RWPE2 (cell line): ENCODE results near the gene NF1.

Source experiments
- ATAC-seq: fragments of 200-7000 bp; cut with Tn5 transposase; 3 replicates; pipeline ENCODE4 v1.9.1; 2021; ENCODE audit warnings: low read depth
- DNase-seq: peaks from one replicate; pipeline ENCODE4 v3.0.0-alpha.2; 2020; ENCODE audit warnings: low spot score
- H3K27ac ChIP-seq: fragments of 450-650 bp; 2 replicates; pipeline ENCODE4 v1.5.1; 2017; ENCODE audit warnings: mild to moderate bottlenecking; ENCODE audit not compliant: poor library complexity, severe bottlenecking
- H3K27me3 ChIP-seq: fragments of 250-450 bp; sonication (Bioruptor Pico); 2 replicates; pipeline ENCODE4 v1.5.1; 2021; ENCODE audit warnings: mild to moderate bottlenecking, moderate library complexity; ENCODE audit not compliant: insufficient read depth, poor library complexity, severe bottlenecking
- H3K36me3 ChIP-seq: fragments of 250-450 bp; sonication (Bioruptor Pico); 2 replicates; pipeline ENCODE4 v1.5.1; 2020; ENCODE audit warnings: low read depth, mild to moderate bottlenecking, moderate library complexity
- H3K4me1 ChIP-seq: fragments of 250-450 bp; sonication (Bioruptor Pico); 2 replicates; pipeline ENCODE4 v1.5.1; 2021; ENCODE audit warnings: mild to moderate bottlenecking, moderate library complexity; ENCODE audit not compliant: insufficient read depth, poor library complexity, severe bottlenecking
- H3K4me3 ChIP-seq: fragments of 250-450 bp; sonication (Bioruptor Pico); 2 replicates; pipeline ENCODE4 v1.5.1; 2021; ENCODE audit warnings: mild to moderate bottlenecking, moderate library complexity; ENCODE audit not compliant: severe bottlenecking
- H3K9me3 ChIP-seq: fragments of 250-450 bp; sonication (Bioruptor Pico); 2 replicates; pipeline ENCODE4 v1.5.1; 2021; ENCODE audit warnings: mild to moderate bottlenecking, moderate library complexity; ENCODE audit not compliant: severe bottlenecking
- CTCF ChIP-seq: fragments of 450-650 bp; IDR thresholded peaks from one replicate; pipeline ENCODE4 v1.5.1; 2017; ENCODE audit warnings: mild to moderate bottlenecking, moderate library complexity; ENCODE audit not compliant: poor library complexity, severe bottlenecking

Gene NF1

GRCh38 chr17:31366088-31366487 lies 271.3 kb downstream of the NF1 start:
- TF ChIP-seq CTCF, result no peak
- Histone ChIP-seq H3K36me3 (peaks cover 33% of the 10 kb centered on the region), H3K4me1 (no peaks in the 10 kb centered on the region), H3K27me3 (no peaks in the 10 kb centered on the region), H3K9me3 (no peaks in the 10 kb centered on the region), H3K4me3 (no peak overlapping the region), H3K27ac (no peak overlapping the region)
- ATAC-seq (no peak), DNase-seq (no peak)

GRCh38 chr17:31369266-31369665 lies 274.5 kb downstream of the NF1 start:
- H3K9me3 ChIP-seq, result no peaks in the 10 kb centered on the region
- TF ChIP-seq CTCF, result no peak
- no peak overlapping the region for H3K4me3 ChIP-seq
- H3K4me1 ChIP-seq, result peaks cover 3% of the 10 kb centered on the region
- ATAC-seq (no peak), DNase-seq (no peak)
- H3K27ac ChIP-seq, result no peak overlapping the region
- H3K36me3 ChIP-seq, result peaks cover 31% of the 10 kb centered on the region
- H3K27me3 ChIP-seq, result no peaks in the 10 kb centered on the region

- no peak overlapping the region for H3K27ac ChIP-seq
- no peak for DNase-seq
- no peak for ATAC-seq
These were observed 276.8 kb downstream of the NF1 start for GRCh38 chr17:31371511-31372097.

GRCh38 chr17:31373150-31374093 lies 278.6 kb downstream of the NF1 start:
- H3K27ac ChIP-seq, result no peak overlapping the region
- peak; percentile 76 for ATAC-seq
- no peak for DNase-seq

More at GRCh38 chr17:31371511-31372097, 276.8 kb downstream of the NF1 start:
- H3K4me3 ChIP-seq, result no peak overlapping the region
- no peaks in the 10 kb centered on the region for H3K27me3 ChIP-seq
- TF ChIP-seq CTCF, result no peak
- H3K36me3 ChIP-seq, result peaks cover 54% of the 10 kb centered on the region
- no peaks in the 10 kb centered on the region for H3K9me3 ChIP-seq
- H3K4me1 ChIP-seq, result peaks cover 3% of the 10 kb centered on the region

More at GRCh38 chr17:31373150-31374093, 278.6 kb downstream of the NF1 start:
- Histone ChIP-seq H3K36me3 (peaks cover 51% of the 10 kb centered on the region), H3K27me3 (no peaks in the 10 kb centered on the region), H3K9me3 (no peaks in the 10 kb centered on the region), H3K4me3 (no peak overlapping the region), H3K4me1 (peaks cover 3% of the 10 kb centered on the region)
- TF ChIP-seq CTCF, result peak; percentile 77
